Ascending aorta (tissue), 2 donors: ENCODE measurements around the gene ACVRL1. TPM values are rescaled to one million over a fixed set of nuclear protein-coding genes. Genes with fewer than 3 reads are reported as not detected.
A peak's percentile ranks its signal among the peaks of the same experiment; 100 is the strongest.

Experiments
- DNase-seq, 2 donors: peaks; one replicate each; pipeline ENCODE4 v3.0.0-alpha.2; 2019; ENCODE audit warnings: low spot score in 2 of 2
- H3K27ac ChIP-seq, 2 donors: fragments of 200-600 bp; sonication (generic); one replicate each; pipeline ENCODE4 v1.5.1; 2016 to 2017; ENCODE audit warnings: mild to moderate bottlenecking in 1 of 2
- H3K27me3 ChIP-seq: fragments of 200-600 bp; sonication (generic); one replicate; pipeline ENCODE4 v1.5.1; 2017
- H3K36me3 ChIP-seq, 2 donors: fragments of 200-600 bp; sonication (generic); one replicate each; pipeline ENCODE4 v1.5.1; 2016
- H3K4me1 ChIP-seq, 2 donors: fragments of 200-600 bp; sonication (generic); one replicate each; pipeline ENCODE4 v1.5.1; 2016 to 2017; ENCODE audit warnings: mild to moderate bottlenecking in 1 of 2
- H3K4me3 ChIP-seq, 2 donors: fragments of 200-600 bp; sonication (generic); one replicate each; pipeline ENCODE4 v1.5.1; 2016 to 2017; ENCODE audit warnings: mild to moderate bottlenecking in 1 of 2
- H3K9me3 ChIP-seq, 2 donors: fragments of 200-600 bp; sonication (generic); one replicate each; pipeline ENCODE4 v1.5.1; 2016
- intact Hi-C: fragments of 100-400 bp; cut with DNase I; formaldehyde crosslinking; loops from one replicate; pipeline ENCODE4 v1.15.1; 2023
- total RNA-seq: library from RNA; depleted of rRNA; stranded (reverse); fragments of >200 nt; gene quantifications from one replicate; pipeline ENCODE4 v1.1.0, GENCODE V29; 2016
- TF ChIP-seq, protein P1 (sequence below), 3 experiments: fragments of 200-600 bp in 2 of 3; fragments of 450-650 bp in 1 of 3; sonication (generic) in 2 of 3; IDR thresholded peaks; one replicate each; pipeline ENCODE4 v1.5.1; 2016 to 2019; ENCODE audit warnings: antibody characterized with exemption in 3 of 3, mild to moderate bottlenecking in 1 of 3, moderate library complexity in 1 of 3

Gene ACVRL1
- total RNA-seq, 1 donor from 2014 or later: 308 TPM

DNA sequence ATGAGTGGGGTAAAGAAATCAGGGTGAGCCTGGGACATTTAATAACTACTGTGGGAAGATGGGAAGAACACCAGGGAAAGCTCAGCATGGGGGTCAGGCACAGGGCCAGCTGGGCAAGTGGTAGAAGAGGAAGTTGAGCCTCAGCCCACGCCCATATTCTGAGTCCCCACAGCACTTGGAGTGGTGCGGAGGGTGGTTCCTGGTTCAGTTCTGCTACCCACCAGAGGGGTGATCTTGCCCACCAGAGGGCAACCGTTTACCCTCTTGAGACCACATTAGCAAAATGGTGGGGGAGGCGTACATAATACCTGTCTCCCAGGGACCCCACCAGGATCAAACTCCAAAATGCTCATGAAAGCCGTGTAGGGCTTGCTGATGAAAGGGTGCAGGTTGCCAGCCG is 36.2 kb upstream of the ACVRL1 start:
- DNase-seq: peak in 1 of 2 donors; percentile 67
- intact Hi-C loops: no loop called here
- TF ChIP-seq, protein P1, sequence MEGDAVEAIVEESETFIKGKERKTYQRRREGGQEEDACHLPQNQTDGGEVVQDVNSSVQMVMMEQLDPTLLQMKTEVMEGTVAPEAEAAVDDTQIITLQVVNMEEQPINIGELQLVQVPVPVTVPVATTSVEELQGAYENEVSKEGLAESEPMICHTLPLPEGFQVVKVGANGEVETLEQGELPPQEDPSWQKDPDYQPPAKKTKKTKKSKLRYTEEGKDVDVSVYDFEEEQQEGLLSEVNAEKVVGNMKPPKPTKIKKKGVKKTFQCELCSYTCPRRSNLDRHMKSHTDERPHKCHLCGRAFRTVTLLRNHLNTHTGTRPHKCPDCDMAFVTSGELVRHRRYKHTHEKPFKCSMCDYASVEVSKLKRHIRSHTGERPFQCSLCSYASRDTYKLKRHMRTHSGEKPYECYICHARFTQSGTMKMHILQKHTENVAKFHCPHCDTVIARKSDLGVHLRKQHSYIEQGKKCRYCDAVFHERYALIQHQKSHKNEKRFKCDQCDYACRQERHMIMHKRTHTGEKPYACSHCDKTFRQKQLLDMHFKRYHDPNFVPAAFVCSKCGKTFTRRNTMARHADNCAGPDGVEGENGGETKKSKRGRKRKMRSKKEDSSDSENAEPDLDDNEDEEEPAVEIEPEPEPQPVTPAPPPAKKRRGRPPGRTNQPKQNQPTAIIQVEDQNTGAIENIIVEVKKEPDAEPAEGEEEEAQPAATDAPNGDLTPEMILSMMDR (IDR thresholded peaks at IDR 0.05): no peak
- Histone ChIP-seq H3K27me3 (peaks cover 7% of the 10 kb centered on the region), H3K4me3 (no peak overlapping the region), H3K36me3 (no peaks in the 10 kb centered on the region), H3K9me3 (no peaks in the 10 kb centered on the region), H3K27ac (no peak overlapping the region), H3K4me1 (peaks cover 8 to 9% of the 10 kb centered on the region in 2 donors)

DNA sequence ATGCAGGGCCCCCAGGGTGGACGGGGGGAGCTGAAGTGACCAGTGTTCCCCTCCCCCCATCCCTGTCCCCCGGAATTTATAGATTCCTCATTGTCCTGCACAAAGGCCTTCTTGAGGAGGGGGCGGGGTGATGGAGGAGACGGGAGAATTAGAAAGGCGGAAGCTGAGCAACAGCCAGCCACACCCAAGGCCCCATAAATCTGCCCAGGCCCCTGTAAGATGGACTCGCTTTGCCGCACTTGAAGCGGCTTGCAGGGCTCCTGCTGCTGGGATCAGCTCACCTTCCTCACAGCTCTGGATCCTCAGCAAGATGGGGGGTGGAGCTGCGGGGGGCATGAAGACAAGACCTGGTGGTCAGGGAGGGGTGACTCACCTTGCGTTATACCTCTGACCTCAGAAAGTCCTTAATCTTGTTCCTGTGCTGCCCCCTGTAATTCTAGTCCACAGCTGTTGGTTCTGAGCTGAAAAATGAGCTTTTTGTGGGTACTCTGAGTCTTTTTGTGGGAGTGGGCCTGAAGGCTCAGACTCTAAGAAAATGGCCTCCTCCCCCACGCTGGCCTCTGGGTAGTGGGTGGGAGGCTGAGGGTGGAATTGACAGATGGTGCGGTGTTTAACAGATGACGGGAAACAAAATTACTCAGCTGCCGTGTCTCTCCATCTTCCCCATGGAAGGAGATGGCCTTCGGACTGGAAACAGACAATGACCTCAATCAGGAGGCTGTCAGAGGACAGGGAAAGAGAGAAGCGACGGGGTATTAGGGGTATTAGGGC is 35.2 kb upstream of the ACVRL1 start:
- Histone ChIP-seq H3K9me3 (no peaks in the 10 kb centered on the region), H3K27me3 (peaks cover 7% of the 10 kb centered on the region), H3K27ac (no peak overlapping the region), H3K4me3 (no peak overlapping the region), H3K4me1 (peaks cover 8 to 9% of the 10 kb centered on the region in 2 donors), H3K36me3 (no peaks in the 10 kb centered on the region)
- DNase-seq: no peak
- intact Hi-C loops: no loop called here
- TF ChIP-seq, protein P1 (IDR thresholded peaks at IDR 0.05): no peak

DNA sequence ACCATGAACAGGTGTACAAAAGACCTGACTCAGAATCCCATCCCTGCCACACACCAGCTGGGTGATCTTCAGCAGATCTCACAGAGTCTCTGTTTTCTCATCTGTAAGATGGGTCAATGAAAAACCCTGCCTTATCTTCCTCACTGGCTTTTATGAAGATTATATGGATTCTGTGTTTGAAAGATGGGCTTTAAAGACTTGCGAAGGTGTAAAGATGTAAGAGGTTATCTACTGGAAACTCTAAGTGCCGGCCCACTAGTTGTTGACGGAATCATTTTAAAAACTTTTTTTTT is 34.7 kb upstream of the ACVRL1 start:
- TF ChIP-seq, protein P1 (IDR thresholded peaks at IDR 0.05): no peak
- Histone ChIP-seq H3K27me3 (peaks cover 7% of the 10 kb centered on the region), H3K4me1 (peaks cover 8 to 9% of the 10 kb centered on the region in 2 donors), H3K27ac (no peak overlapping the region), H3K4me3 (no peak overlapping the region), H3K36me3 (no peaks in the 10 kb centered on the region), H3K9me3 (no peaks in the 10 kb centered on the region)
- intact Hi-C loops: no loop called here
- DNase-seq: no peak

DNA sequence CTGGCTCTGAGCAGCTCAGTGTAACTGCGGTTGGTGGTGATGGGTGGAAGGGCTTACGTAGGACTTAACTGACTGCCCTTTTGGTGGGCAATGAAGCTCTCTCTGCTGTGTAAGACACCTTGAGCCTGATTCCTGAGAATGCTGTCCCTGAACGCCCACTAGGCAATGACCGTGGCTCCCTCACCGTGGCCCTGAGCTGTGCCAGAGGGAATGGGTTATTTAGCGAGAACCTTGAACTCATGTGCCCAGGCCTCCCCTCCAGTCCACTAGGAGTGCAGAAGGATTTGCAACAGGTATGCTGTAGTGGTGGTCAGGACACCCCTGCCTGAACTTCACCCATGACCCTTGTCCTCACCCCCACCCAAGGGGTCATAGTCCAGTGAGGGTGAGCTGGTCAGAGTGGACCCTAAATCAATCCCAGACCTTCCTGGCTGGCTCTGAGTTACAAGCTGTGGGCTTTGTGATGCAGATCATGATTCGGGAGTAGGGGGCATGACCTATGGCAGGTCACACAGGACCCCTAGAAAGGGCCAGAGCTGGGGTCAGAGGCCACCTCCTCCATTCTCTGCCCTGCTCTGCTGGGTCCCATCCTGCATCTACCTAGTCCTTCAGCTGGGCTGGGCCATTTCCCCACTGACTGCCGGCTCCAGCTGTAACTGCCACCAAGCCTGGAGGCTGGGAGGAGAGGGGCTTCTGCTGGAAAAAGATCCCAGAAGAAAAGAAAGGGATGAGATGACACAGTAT is 33.9 kb upstream of the ACVRL1 start:
- Histone ChIP-seq H3K36me3 (no peaks in the 10 kb centered on the region), H3K4me3 (no peak overlapping the region), H3K27me3 (peaks cover 7% of the 10 kb centered on the region), H3K4me1 (peaks cover 8 to 9% of the 10 kb centered on the region in 2 donors), H3K27ac (no peak overlapping the region), H3K9me3 (no peaks in the 10 kb centered on the region)
- intact Hi-C loops: no loop called here
- TF ChIP-seq, protein P1 (IDR thresholded peaks at IDR 0.05): no peak
- DNase-seq: no peak

DNA sequence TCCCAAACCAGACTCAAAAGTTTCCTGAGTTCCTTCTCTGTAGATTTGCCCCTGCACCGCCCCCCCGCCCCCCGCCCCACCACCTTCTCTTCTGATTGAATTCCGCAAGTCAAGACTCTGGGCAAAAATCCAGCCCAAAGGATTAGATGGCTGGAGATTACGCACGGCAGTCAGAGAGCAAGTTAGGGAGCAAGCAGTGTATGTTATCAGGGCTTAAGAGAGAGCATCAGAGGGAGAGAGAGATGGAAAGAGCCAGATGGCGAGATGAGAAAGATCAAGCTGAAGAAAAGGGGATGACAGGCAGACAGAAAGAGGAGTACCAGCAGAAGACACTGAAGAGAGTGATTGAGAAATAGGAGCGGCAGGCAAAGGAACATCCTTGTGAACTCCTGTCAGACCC is 33.3 kb upstream of the ACVRL1 start:
- no peak for DNase-seq
- intact Hi-C loops: no loop called here
- no peaks in the 10 kb centered on the region for H3K9me3 ChIP-seq
- H3K27me3 ChIP-seq: peaks cover 4% of the 10 kb centered on the region
- H3K4me3 ChIP-seq: no peak overlapping the region
- TF ChIP-seq, protein P1 (IDR thresholded peaks at IDR 0.05): no peak
- peaks cover 5% of the 10 kb centered on the region in 2 donors for H3K4me1 ChIP-seq
- no peaks in the 10 kb centered on the region for H3K36me3 ChIP-seq
- no peak overlapping the region for H3K27ac ChIP-seq
